Right lobe of liver (tissue), 6 donors: ENCODE measurements around the gene MMRN2. TPM values are rescaled to one million over a fixed set of nuclear protein-coding genes. Genes with fewer than 3 reads are reported as not detected.

Source experiments
- ATAC-seq, 4 donors: fragments of 200-7000 bp; cut with Tn5 transposase; one replicate each; pipeline ENCODE4 v1.9.1; 2020; ENCODE audit warnings: mild to moderate bottlenecking in 4 of 4, moderate library complexity in 4 of 4
- DNase-seq, 3 donors: peaks; one replicate each; pipeline ENCODE4 v3.0.0-alpha.2; 2020
- H3K27ac ChIP-seq, 3 donors: fragments of 200-600 bp; one replicate each; pipeline ENCODE4 v1.8.0; 2022
- H3K27me3 ChIP-seq, 2 donors: fragments of 200-600 bp; one replicate each; pipeline ENCODE4 v1.8.0; 2022
- H3K36me3 ChIP-seq, 4 donors: fragments of 200-600 bp; sonication (generic) in 1 of 4; one replicate each; pipeline versions ENCODE4 v1.5.1 to v1.8.0; 2017 to 2022; ENCODE audit warnings: control low read depth in 1 of 4
- H3K4me1 ChIP-seq, 4 donors: fragments of 200-600 bp; sonication (generic) in 1 of 4; one replicate each; pipeline versions ENCODE4 v1.5.1 to v1.8.0; 2017 to 2022; ENCODE audit warnings: control low read depth in 1 of 4
- H3K4me3 ChIP-seq, 3 donors: fragments of 200-600 bp; one replicate each; pipeline ENCODE4 v1.8.0; 2022
- H3K9me3 ChIP-seq, 4 donors: fragments of 200-600 bp; sonication (generic) in 1 of 4; one replicate each; pipeline versions ENCODE4 v1.5.1 to v1.8.0; 2017 to 2022; ENCODE audit warnings: control low read depth in 1 of 4
- CTCF ChIP-seq, 4 donors: fragments of 200-600 bp in 3 of 4; fragments of 450-650 bp in 1 of 4; IDR thresholded peaks; one replicate each; pipeline versions ENCODE4 v1.5.1 to v1.8.0; 2016 to 2022; ENCODE audit warnings: antibody characterized with exemption in 4 of 4, mild to moderate bottlenecking in 2 of 4
- POLR2A ChIP-seq: fragments of 450-650 bp; IDR thresholded peaks from one replicate; pipeline ENCODE4 v1.6.1; 2017; ENCODE audit warnings: antibody characterized with exemption, mild to moderate bottlenecking
- WGBS: methylation state at CpG from one replicate; pipeline ENCODE4 v1.1.6; 2018; ENCODE audit warnings: low coverage, low lambda C conversion rate; ENCODE audit not compliant: insufficient coverage; ENCODE audit errors: missing lambda C conversion rate; 5-methylcytosine and 5-hydroxymethylcytosine counted together
- intact Hi-C, 2 donors: fragments of 100-400 bp; cut with DNase I; formaldehyde crosslinking; loops; one replicate each; pipeline versions ENCODE4 v1.11.2 to v1.14.1; 2022
- small RNA-seq, 2 experiments: library from RNA; depleted of rRNA; stranded (forward); fragments of <200 nt; gene quantifications; one replicate each; pipeline ENCODE3, GENCODE V24; 2016
- total RNA-seq, 6 experiments: library from RNA; depleted of rRNA in 2 of 6; stranded (reverse); fragments of >200 nt in 2 of 6; fragmentation: NEBNext Ultra II Directional in 3 of 6; extraction: Animal tissue kit (Norgen Biotek cat#: 25700) in 3 of 6; gene quantifications; one replicate each; pipeline versions ENCODE4 v1.1.0 to v1.2.4, GENCODE V29; 2016 to 2023
- donor health status: DM: no; HTN: yes; CAD: no.
- donor health status: DM: no; HTN: no; CAD: no.
- donor health status: DM: no; HTN: no; CAD: no.
- donor health status: DM: no; HTN: yes; CAD: no.
- donor health status: DM: no; HTN: yes; CAD: no.

Gene MMRN2
- total RNA-seq, 6 experiments from 2014 or later, result 6.2 to 11.8 (median 9.1) TPM

- WGBS, result 67% methylated on average over 5 of the region's 6 CpGs
- Histone ChIP-seq H3K4me1 (peaks cover 0 to 11% (median 2%) of the 10 kb centered on the region in 4 donors), H3K9me3 (no peaks in the 10 kb centered on the region), H3K36me3 (no peaks in the 10 kb centered on the region), H3K27ac (no peak overlapping the region), H3K27me3 (no peaks in the 10 kb centered on the region), H3K4me3 (no peak overlapping the region)
- TF ChIP-seq CTCF (IDR thresholded peaks at IDR 0.05) (no peak), POLR2A (no peak)
- ATAC-seq (peak in 1 of 4 donors; percentile 7), DNase-seq (no peak)
- intact Hi-C loops, result loop anchor here (5.0 to 10.0 kb wide), 2 partner anchors 194 to 207 kb away; no protein-coding TSS in a partner anchor
Observed at GRCh38 chr10:86899132-86899531, 58.3 kb downstream of the MMRN2 start.

GRCh38 chr10:86898511-86898910, 58.9 kb downstream of the MMRN2 start:
- no peaks in the 10 kb centered on the region for H3K9me3 ChIP-seq
- intact Hi-C loops, result loop anchor here (5.0 to 10.0 kb wide), 2 partner anchors 194 to 206 kb away; no protein-coding TSS in a partner anchor
- DNase-seq, result no peak
- H3K36me3 ChIP-seq, result no peaks in the 10 kb centered on the region
- H3K4me3 ChIP-seq, result no peak overlapping the region
- H3K4me1 ChIP-seq, result peaks cover 0 to 11% (median 2%) of the 10 kb centered on the region in 4 donors
- no peak for ATAC-seq
- no peaks in the 10 kb centered on the region for H3K27me3 ChIP-seq
- WGBS, result 70% methylated on average over 4 of the region's 4 CpGs
- no peak for TF ChIP-seq POLR2A
- no peak for TF ChIP-seq CTCF (IDR thresholded peaks at IDR 0.05)
- no peak overlapping the region for H3K27ac ChIP-seq

- H3K27me3 ChIP-seq, result no peaks in the 10 kb centered on the region
- H3K4me1 ChIP-seq, result no peaks in the 10 kb centered on the region
- H3K4me3 ChIP-seq, result no peak overlapping the region
- no peak overlapping the region for H3K27ac ChIP-seq
- 58% methylated on average over 3 of the region's 3 CpGs for WGBS
- H3K36me3 ChIP-seq, result no peaks in the 10 kb centered on the region
- ATAC-seq (no peak), DNase-seq (no peak)
- H3K9me3 ChIP-seq, result no peaks in the 10 kb centered on the region
- intact Hi-C loops, result loop anchor here in 1 of 2 donors (10.0 kb wide), 1 partner anchor 185 kb away; no protein-coding TSS in a partner anchor
- TF ChIP-seq POLR2A (no peak), CTCF (IDR thresholded peaks at IDR 0.05) (no peak)
Observed at GRCh38 chr10:86889997-86890396, 67.4 kb downstream of the MMRN2 start.

- TF ChIP-seq POLR2A (no peak), CTCF (IDR thresholded peaks at IDR 0.05) (no peak)
- Histone ChIP-seq H3K9me3 (no peaks in the 10 kb centered on the region), H3K4me3 (no peak overlapping the region), H3K36me3 (no peaks in the 10 kb centered on the region), H3K4me1 (no peaks in the 10 kb centered on the region), H3K27ac (no peak overlapping the region), H3K27me3 (no peaks in the 10 kb centered on the region)
- WGBS, result 56% methylated on average over 6 of the region's 7 CpGs
- peak in 2 of 4 donors; percentile 38 to 47 for ATAC-seq
- no peak for DNase-seq
- intact Hi-C loops, result no loop called here
Observed at GRCh38 chr10:86888585-86889381, 68.6 kb downstream of the MMRN2 start.

Small RNAs within 50 kb of the gene (small RNA-seq; reads per million reads assigned to genes)
- gene BMS1P3, result 0 reads per million in 2 experiments
- gene RNU1-19P, result 0 reads per million in 2 experiments

Other genes starting within 250 kb of the MMRN2 start
- 10 to 100 TPM in 5 of 6 experiments, 1 to 10 TPM in 1; 9.9 to 20.4 (median 12.4) TPM for gene BMPR1A, start 201.0 kb downstream of the MMRN2 start, total RNA-seq
- 10 to 100 TPM in 2 of 6 experiments, 1 to 10 TPM in 4; 1.1 to 21.2 (median 2.2) TPM for gene SNCG, start 984 bp upstream of the MMRN2 start, total RNA-seq
- 10 to 100 TPM; 11.1 to 77.6 (median 28.6) TPM for gene ADIRF, start 10.9 kb upstream of the MMRN2 start, total RNA-seq
- gene FAM25A, start 62.7 kb upstream of the MMRN2 start, total RNA-seq, result not detected
- gene GLUD1, start 137.2 kb upstream of the MMRN2 start, total RNA-seq, result 100 to 1,000 TPM; 272 to 652 (median 433) TPM
- 10 to 100 TPM; 22.5 to 33.2 (median 27.2) TPM for gene SHLD2, start 137.6 kb upstream of the MMRN2 start, total RNA-seq